Panc1 (cell line): ENCODE measurements around the gene KCNMA1. TPM values are rescaled to one million over a fixed set of nuclear protein-coding genes. Genes with fewer than 3 reads are reported as not detected.
A peak's percentile ranks its signal among the peaks of the same experiment; 100 is the strongest.

Experiments used
- ATAC-seq: fragments of 200-7000 bp; cut with Tn5 transposase; 2 replicates; pipeline ENCODE4 v1.9.1; 2020; ENCODE audit warnings: mild to moderate bottlenecking, moderate library complexity
- BruUV-seq: library from RNA; stranded (reverse); fragments of 400-500 nt; replicated peaks from 2 replicates; lab custom pipeline; 2021; lab: Mats Ljungman, UMichigan
- CTCF ChIA-PET: fragments of 300-600 bp; sonication (Branson Sonifier 250); formaldehyde crosslinking; loops from one replicate; lab custom pipeline; 2022; ENCODE audit warnings: antibody characterized with exemption; lab: Charles Lee
- POLR2A ChIA-PET: fragments of 300-600 bp; sonication (Branson Sonifier 250); formaldehyde crosslinking; loops from one replicate; lab custom pipeline; 2022; ENCODE audit warnings: antibody characterized with exemption; lab: Charles Lee
- DNase-seq: peaks from one replicate; pipeline ENCODE4 v3.0.0-alpha.2; 2010; ENCODE audit warnings: low read depth, low spot score
- H3K27ac ChIP-seq: 2 replicates; pipeline ENCODE4 v1.5.1; 2011; ENCODE audit warnings: mild to moderate bottlenecking, low read length, inconsistent platforms
- H3K27me3 ChIP-seq: fragments of 200-500 bp; sonication (Bioruptor generic); 2 replicates; pipeline ENCODE4 v1.6.0; 2014; ENCODE audit warnings: low read length, inconsistent platforms; ENCODE audit not compliant: control insufficient read depth, insufficient read depth
- H3K36me3 ChIP-seq: fragments of 200-500 bp; sonication (Bioruptor generic); 2 replicates; pipeline ENCODE4 v1.5.1; 2014; ENCODE audit warnings: inconsistent platforms, mild to moderate bottlenecking, low read length, moderate library complexity; ENCODE audit not compliant: control insufficient read depth, insufficient read depth
- H3K4me1 ChIP-seq: 2 replicates; pipeline ENCODE4 v1.5.1; 2011; ENCODE audit warnings: inconsistent platforms, mild to moderate bottlenecking, low read length, moderate library complexity; ENCODE audit not compliant: control insufficient read depth, insufficient read depth
- H3K4me3 ChIP-seq, 2 experiments: 2 replicates each; pipeline ENCODE4 v1.5.1; 2011 to 2012; ENCODE audit warnings: low read depth in 2 of 2, low read length in 2 of 2, mild to moderate bottlenecking in 2 of 2, inconsistent platforms in 1 of 2, moderate library complexity in 1 of 2
- H3K9me3 ChIP-seq: fragments of 200-500 bp; sonication (Bioruptor generic); 2 replicates; pipeline ENCODE4 v1.5.1; 2014; ENCODE audit warnings: low read depth, mild to moderate bottlenecking, inconsistent platforms, low read length, moderate library complexity; ENCODE audit not compliant: control insufficient read depth, insufficient read depth
- POLR2AphosphoS5 ChIP-seq: IDR thresholded peaks from 2 replicates; pipeline ENCODE4 v1.6.1; 2012; ENCODE audit warnings: mild to moderate bottlenecking, low read depth, low read length, moderate library complexity
- SIN3A ChIP-seq: IDR thresholded peaks from 2 replicates; pipeline ENCODE4 v1.6.1; 2012; ENCODE audit warnings: low read depth, mild to moderate bottlenecking, low read length, moderate library complexity, borderline replicate concordance; ENCODE audit not compliant: insufficient read depth
- TCF7L2 ChIP-seq: IDR thresholded peaks from 2 replicates; pipeline ENCODE4 v1.6.1; 2011; ENCODE audit warnings: mild to moderate bottlenecking, low read depth, low read length, inconsistent platforms
- in situ Hi-C: cut with HindIII; loops from 2 replicates; pipeline ENCODE4 v1.10.0; 2016; ENCODE audit warnings: low sequenced_read_pairs, low pct_unique_long_range_greater_than_20kb
- intact Hi-C: fragments of 100-400 bp; cut with micrococcal nuclease; formaldehyde crosslinking; loops from one replicate; pipeline ENCODE4 v1.10.0; 2022; ENCODE audit not compliant: unreplicated experiment
- total RNA-seq: library from RNA; stranded (reverse); gene quantifications from one replicate; pipeline ENCODE4 v1.2.1, GENCODE V29; 2021; ENCODE audit not compliant: unreplicated experiment
- TF ChIP-seq, protein P1 (sequence below): fragments of 450-650 bp; IDR thresholded peaks from 2 replicates; pipeline ENCODE4 v1.5.1; 2017; ENCODE audit warnings: mild to moderate bottlenecking
- TF ChIP-seq, protein P2 (sequence below), 2 experiments: IDR thresholded peaks; 2 replicates each; pipeline ENCODE4 v1.6.1; 2011 to 2012; ENCODE audit warnings: low read depth in 2 of 2, control low read depth in 1 of 2, low read length in 1 of 2, mild to moderate bottlenecking in 1 of 2, moderate library complexity in 1 of 2; ENCODE audit not compliant: insufficient read depth in 1 of 2

Gene KCNMA1
- total RNA-seq, 1 experiment from 2014 or later = 91.9 TPM

DNA sequence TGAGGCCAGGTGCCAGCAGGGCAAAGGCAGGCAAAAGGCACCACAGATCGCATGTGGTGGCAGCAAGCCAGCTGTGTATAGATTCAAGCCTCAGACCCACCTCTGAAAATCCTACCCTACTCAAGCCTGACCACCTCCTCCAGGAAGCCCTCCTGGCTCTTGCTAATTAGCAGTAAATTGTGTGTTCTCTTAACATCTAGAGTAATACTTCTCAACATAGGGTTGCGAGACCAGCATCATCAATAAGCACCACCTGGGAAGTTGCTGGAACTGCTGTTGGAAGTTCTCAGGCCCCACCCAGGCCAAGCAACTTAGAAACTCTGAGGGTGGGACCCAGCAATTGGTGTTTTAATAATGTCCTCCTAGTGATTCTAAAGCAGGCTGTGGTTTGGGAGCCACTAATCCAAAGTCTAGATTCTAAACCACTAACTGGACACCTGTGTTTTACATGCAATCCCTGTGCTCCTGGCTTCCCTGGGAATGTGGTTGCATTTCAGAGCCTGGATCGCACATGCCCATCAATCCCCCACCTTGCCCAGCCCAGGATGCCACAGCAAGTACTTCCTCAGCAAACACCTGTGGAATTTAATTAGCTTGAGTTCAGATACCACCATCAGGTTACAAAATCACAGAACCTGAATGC, 46.2 kb downstream of the KCNMA1 start:
- intact Hi-C loops = no loop called here
- in situ Hi-C loops = no loop called here
- POLR2A ChIA-PET = no interaction called here
- no peak for DNase-seq
- CTCF ChIA-PET = no interaction called here
- Histone ChIP-seq H3K36me3 (no peaks in the 10 kb centered on the region), H3K27me3 (no peaks in the 10 kb centered on the region), H3K4me3 (no peak overlapping the region), H3K4me1 (peaks cover 56% of the 10 kb centered on the region), H3K27ac (peak overlapping the region; percentile 37; the same call in 1 of the 2 replicates), H3K9me3 (no peaks in the 10 kb centered on the region)
- TF ChIP-seq, protein P1, sequence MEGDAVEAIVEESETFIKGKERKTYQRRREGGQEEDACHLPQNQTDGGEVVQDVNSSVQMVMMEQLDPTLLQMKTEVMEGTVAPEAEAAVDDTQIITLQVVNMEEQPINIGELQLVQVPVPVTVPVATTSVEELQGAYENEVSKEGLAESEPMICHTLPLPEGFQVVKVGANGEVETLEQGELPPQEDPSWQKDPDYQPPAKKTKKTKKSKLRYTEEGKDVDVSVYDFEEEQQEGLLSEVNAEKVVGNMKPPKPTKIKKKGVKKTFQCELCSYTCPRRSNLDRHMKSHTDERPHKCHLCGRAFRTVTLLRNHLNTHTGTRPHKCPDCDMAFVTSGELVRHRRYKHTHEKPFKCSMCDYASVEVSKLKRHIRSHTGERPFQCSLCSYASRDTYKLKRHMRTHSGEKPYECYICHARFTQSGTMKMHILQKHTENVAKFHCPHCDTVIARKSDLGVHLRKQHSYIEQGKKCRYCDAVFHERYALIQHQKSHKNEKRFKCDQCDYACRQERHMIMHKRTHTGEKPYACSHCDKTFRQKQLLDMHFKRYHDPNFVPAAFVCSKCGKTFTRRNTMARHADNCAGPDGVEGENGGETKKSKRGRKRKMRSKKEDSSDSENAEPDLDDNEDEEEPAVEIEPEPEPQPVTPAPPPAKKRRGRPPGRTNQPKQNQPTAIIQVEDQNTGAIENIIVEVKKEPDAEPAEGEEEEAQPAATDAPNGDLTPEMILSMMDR = no peak
- TF ChIP-seq SIN3A (no peak), TCF7L2 (no peak), POLR2AphosphoS5 (no peak)
- TF ChIP-seq, protein P2, sequence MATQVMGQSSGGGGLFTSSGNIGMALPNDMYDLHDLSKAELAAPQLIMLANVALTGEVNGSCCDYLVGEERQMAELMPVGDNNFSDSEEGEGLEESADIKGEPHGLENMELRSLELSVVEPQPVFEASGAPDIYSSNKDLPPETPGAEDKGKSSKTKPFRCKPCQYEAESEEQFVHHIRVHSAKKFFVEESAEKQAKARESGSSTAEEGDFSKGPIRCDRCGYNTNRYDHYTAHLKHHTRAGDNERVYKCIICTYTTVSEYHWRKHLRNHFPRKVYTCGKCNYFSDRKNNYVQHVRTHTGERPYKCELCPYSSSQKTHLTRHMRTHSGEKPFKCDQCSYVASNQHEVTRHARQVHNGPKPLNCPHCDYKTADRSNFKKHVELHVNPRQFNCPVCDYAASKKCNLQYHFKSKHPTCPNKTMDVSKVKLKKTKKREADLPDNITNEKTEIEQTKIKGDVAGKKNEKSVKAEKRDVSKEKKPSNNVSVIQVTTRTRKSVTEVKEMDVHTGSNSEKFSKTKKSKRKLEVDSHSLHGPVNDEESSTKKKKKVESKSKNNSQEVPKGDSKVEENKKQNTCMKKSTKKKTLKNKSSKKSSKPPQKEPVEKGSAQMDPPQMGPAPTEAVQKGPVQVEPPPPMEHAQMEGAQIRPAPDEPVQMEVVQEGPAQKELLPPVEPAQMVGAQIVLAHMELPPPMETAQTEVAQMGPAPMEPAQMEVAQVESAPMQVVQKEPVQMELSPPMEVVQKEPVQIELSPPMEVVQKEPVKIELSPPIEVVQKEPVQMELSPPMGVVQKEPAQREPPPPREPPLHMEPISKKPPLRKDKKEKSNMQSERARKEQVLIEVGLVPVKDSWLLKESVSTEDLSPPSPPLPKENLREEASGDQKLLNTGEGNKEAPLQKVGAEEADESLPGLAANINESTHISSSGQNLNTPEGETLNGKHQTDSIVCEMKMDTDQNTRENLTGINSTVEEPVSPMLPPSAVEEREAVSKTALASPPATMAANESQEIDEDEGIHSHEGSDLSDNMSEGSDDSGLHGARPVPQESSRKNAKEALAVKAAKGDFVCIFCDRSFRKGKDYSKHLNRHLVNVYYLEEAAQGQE (IDR thresholded peaks at IDR 0.05; ENCODE audit: insufficient read depth in 1 of 2, low read depth in 2 of 2, low read length in 1 of 2) = no peak
- no TSS peak for BruUV-seq
- ATAC-seq = no peak

DNA sequence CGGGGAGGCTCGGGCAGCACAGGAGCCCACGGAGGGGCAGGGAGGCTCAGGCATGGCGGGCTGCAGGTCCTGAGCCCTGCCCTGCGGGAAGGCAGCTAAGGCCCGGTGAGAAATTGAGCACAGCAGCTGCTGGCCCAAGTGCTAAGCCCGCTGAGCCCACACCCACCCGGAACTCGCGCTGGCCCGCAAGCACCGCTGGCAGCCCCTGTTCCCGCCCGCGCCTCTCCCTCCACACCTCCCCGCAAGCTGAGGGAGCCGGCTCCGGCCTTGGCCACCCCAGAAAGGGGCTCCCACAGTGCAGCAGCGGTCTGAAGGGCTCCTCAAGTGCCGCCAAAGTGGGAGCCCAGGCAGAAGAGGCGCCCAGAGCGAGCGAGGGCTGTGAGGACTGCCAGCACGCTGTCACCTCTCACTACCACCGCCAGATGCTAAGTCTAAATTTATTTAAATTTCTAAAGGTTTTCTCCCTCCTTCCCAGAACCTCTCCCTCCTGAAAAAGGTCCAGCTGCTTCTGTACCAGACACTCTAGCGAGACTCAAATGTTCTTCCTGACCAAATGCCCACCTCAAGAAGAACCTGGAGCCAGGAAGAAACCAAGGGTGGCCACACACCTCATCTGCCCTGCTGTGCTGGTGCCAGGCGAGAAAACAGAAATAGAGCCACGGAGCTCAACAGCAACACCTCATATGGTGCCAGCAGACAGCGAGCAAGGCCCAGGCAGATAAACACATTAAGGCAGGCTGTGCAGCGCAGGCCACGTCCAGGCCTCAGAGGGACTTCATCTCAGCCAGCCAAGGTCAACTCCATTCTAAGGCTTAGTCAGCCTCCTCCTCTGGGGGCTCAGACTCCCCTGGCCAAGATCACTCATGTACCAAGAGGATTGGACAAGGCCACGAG, 47.0 kb downstream of the KCNMA1 start:
- in situ Hi-C loops = no loop called here
- no TSS peak for BruUV-seq

More for the DNA sequence above, 47.0 kb downstream of the KCNMA1 start:
- no peak for DNase-seq
- intact Hi-C loops = no loop called here
- TF ChIP-seq, protein P2 (IDR thresholded peaks at IDR 0.05; ENCODE audit: insufficient read depth in 1 of 2, low read depth in 2 of 2, low read length in 1 of 2) = no peak
- no peak for TF ChIP-seq POLR2AphosphoS5
- TF ChIP-seq, protein P1 = no peak
- no peak for TF ChIP-seq SIN3A
- TF ChIP-seq TCF7L2 = no peak
- POLR2A ChIA-PET = no interaction called here
- Histone ChIP-seq H3K4me3 (no peak overlapping the region), H3K9me3 (no peaks in the 10 kb centered on the region), H3K36me3 (no peaks in the 10 kb centered on the region), H3K4me1 (peaks cover 63% of the 10 kb centered on the region), H3K27ac (peak overlapping the region; percentile 63), H3K27me3 (no peaks in the 10 kb centered on the region)
- ATAC-seq = no peak
- CTCF ChIA-PET = no interaction called here
